H9 (cell line): Measurements from ENCODE around the gene NSUN7. TPM values are rescaled to one million over a fixed set of nuclear protein-coding genes. Genes with fewer than 3 reads are reported as not detected.

Experiments used
- DNase-seq: peaks from one replicate; pipeline ENCODE4 v3.0.0-alpha.2; 2017
- H2AFZ ChIP-seq: one replicate; pipeline ENCODE4 v1.6.1; 2013; ENCODE audit warnings: mild to moderate bottlenecking, low read length, control low read depth, moderate library complexity
- H2AK5ac ChIP-seq: 2 replicates; pipeline ENCODE4 v1.6.1; 2013; ENCODE audit warnings: low read length, control low read depth, mixed read lengths; ENCODE audit not compliant: insufficient read length
- H2BK120ac ChIP-seq: one replicate; pipeline ENCODE4 v1.6.1; 2013; ENCODE audit warnings: low read depth, mild to moderate bottlenecking, low read length, control low read depth, inconsistent platforms; ENCODE audit not compliant: poor library complexity, severe bottlenecking
- H2BK12ac ChIP-seq: 2 replicates; pipeline ENCODE4 v1.6.1; 2013; ENCODE audit warnings: low read length, control low read depth, mixed read lengths, low read depth; ENCODE audit not compliant: insufficient read length
- H2BK15ac ChIP-seq: 2 replicates; pipeline ENCODE4 v1.6.1; 2013; ENCODE audit warnings: low read depth, low read length, control low read depth
- H2BK20ac ChIP-seq: one replicate; pipeline ENCODE4 v1.6.1; 2013; ENCODE audit warnings: low read depth, mild to moderate bottlenecking, low read length, control low read depth, inconsistent platforms; ENCODE audit not compliant: poor library complexity, severe bottlenecking
- H2BK5ac ChIP-seq: 2 replicates; pipeline ENCODE4 v1.6.1; 2013; ENCODE audit warnings: low read length, control low read depth, mixed read lengths; ENCODE audit not compliant: insufficient read length
- H3K14ac ChIP-seq: 2 replicates; pipeline ENCODE4 v1.6.1; 2013; ENCODE audit warnings: low read length, control low read depth; ENCODE audit not compliant: insufficient read depth
- H3K18ac ChIP-seq: 2 replicates; pipeline ENCODE4 v1.6.1; 2013; ENCODE audit warnings: low read depth, mild to moderate bottlenecking, mixed read lengths, low read length, control low read depth; ENCODE audit not compliant: insufficient read length
- H3K23ac ChIP-seq: 2 replicates; pipeline ENCODE4 v1.6.1; 2013; ENCODE audit warnings: low read length, control low read depth, mixed read lengths, low read depth; ENCODE audit not compliant: insufficient read length
- H3K23me2 ChIP-seq: 2 replicates; pipeline ENCODE4 v1.6.1; 2013; ENCODE audit warnings: low read depth, mild to moderate bottlenecking, mixed read lengths, low read length, control low read depth; ENCODE audit not compliant: insufficient read length, poor library complexity, severe bottlenecking
- H3K27ac ChIP-seq: 2 replicates; pipeline ENCODE4 v1.5.1; 2013; ENCODE audit warnings: low read length, control low read depth, mixed read lengths, low read depth; ENCODE audit not compliant: insufficient read length
- H3K27me3 ChIP-seq: 2 replicates; pipeline ENCODE4 v1.6.1; 2013; ENCODE audit warnings: low read length, control low read depth, inconsistent platforms; ENCODE audit not compliant: insufficient read depth
- H3K4ac ChIP-seq: 2 replicates; pipeline ENCODE4 v1.6.1; 2013; ENCODE audit warnings: low read depth, mild to moderate bottlenecking, control low read depth, inconsistent platforms, low read length, moderate library complexity
- H3K4me1 ChIP-seq: 2 replicates; pipeline ENCODE4 v1.6.1; 2013; ENCODE audit warnings: low read length, control low read depth, inconsistent platforms; ENCODE audit not compliant: insufficient read depth
- H3K4me2 ChIP-seq: 2 replicates; pipeline ENCODE4 v1.6.1; 2013; ENCODE audit warnings: low read length, control low read depth, mixed read lengths; ENCODE audit not compliant: insufficient read length, insufficient read depth
- H3K56ac ChIP-seq: 2 replicates; pipeline ENCODE4 v1.6.1; 2013; ENCODE audit warnings: low read depth, mild to moderate bottlenecking, mixed read lengths, low read length, control low read depth; ENCODE audit not compliant: insufficient read length
- H3K79me1 ChIP-seq: 2 replicates; pipeline ENCODE4 v1.6.1; 2013; ENCODE audit warnings: low read depth, mild to moderate bottlenecking, moderate library complexity, low read length, control low read depth, inconsistent platforms; ENCODE audit not compliant: insufficient read depth, poor library complexity, severe bottlenecking
- H3K79me2 ChIP-seq: 2 replicates; pipeline ENCODE4 v1.6.1; 2013; ENCODE audit warnings: low read length, control low read depth, inconsistent platforms; ENCODE audit not compliant: insufficient read depth
- H3K9ac ChIP-seq: 2 replicates; pipeline ENCODE4 v1.6.1; 2013; ENCODE audit warnings: low read length, control low read depth, mixed read lengths; ENCODE audit not compliant: insufficient read length; ENCODE audit errors: extremely low read depth
- H3K9me3 ChIP-seq: one replicate; pipeline ENCODE4 v1.6.1; 2013; ENCODE audit warnings: low read depth, low read length, inconsistent platforms; ENCODE audit not compliant: control insufficient read depth
- H3T11ph ChIP-seq: one replicate; pipeline ENCODE4 v1.6.1; 2013; ENCODE audit warnings: mild to moderate bottlenecking, low read length, control low read depth, inconsistent platforms
- H4K20me1 ChIP-seq: one replicate; pipeline ENCODE4 v1.6.1; 2013; ENCODE audit not compliant: control insufficient read depth, insufficient read length, insufficient read depth
- H4K5ac ChIP-seq: 2 replicates; pipeline ENCODE4 v1.6.1; 2013; ENCODE audit warnings: low read depth, mild to moderate bottlenecking, mixed read lengths, low read length, control low read depth; ENCODE audit not compliant: insufficient read length
- H4K8ac ChIP-seq: replicated peaks from 2 replicates; pipeline ENCODE4 v1.6.1; 2013; ENCODE audit warnings: low read length, control low read depth, mixed read lengths, low read depth; ENCODE audit not compliant: insufficient read length
- H4K91ac ChIP-seq: 2 replicates; pipeline ENCODE4 v1.6.1; 2013; ENCODE audit warnings: low read depth, mild to moderate bottlenecking, moderate library complexity, mixed read lengths, low read length, control low read depth; ENCODE audit not compliant: insufficient read length
- H3K27ac Mint-ChIP-seq, 3 experiments: 2 replicates in 2 of 3; 3 replicates in 1 of 3; pipeline ENCODE4 v1.8.0; 2020 to 2021; ENCODE audit warnings: mixed read lengths in 3 of 3, mild to moderate bottlenecking in 1 of 3, moderate library complexity in 1 of 3
- H3K27me3 Mint-ChIP-seq: 2 replicates; pipeline ENCODE4 v1.8.0; 2021; ENCODE audit warnings: low read depth, mild to moderate bottlenecking, moderate library complexity, mixed read lengths
- H3K36me3 Mint-ChIP-seq, 3 experiments: 2 replicates in 2 of 3; 3 replicates in 1 of 3; pipeline ENCODE4 v1.8.0; 2020 to 2021; ENCODE audit warnings: low read depth in 3 of 3, mixed read lengths in 3 of 3; ENCODE audit not compliant: insufficient read depth in 1 of 3
- H3K4me1 Mint-ChIP-seq, 2 experiments: 2 replicates each; pipeline ENCODE4 v1.8.0; 2020; ENCODE audit warnings: mixed read lengths in 2 of 2
- H3K4me3 Mint-ChIP-seq, 2 experiments: 2 replicates in 1 of 2; 3 replicates in 1 of 2; pipeline ENCODE4 v1.8.0; 2020 to 2021; ENCODE audit warnings: mild to moderate bottlenecking in 2 of 2, mixed read lengths in 2 of 2, moderate library complexity in 1 of 2
- H3K9me3 Mint-ChIP-seq, 2 experiments: 2 replicates in 1 of 2; 3 replicates in 1 of 2; pipeline ENCODE4 v1.8.0; 2020; ENCODE audit warnings: mild to moderate bottlenecking in 2 of 2, mixed read lengths in 2 of 2, moderate library complexity in 1 of 2
- CTCF ChIP-seq: fragments of 200-600 bp; sonication (generic); conservative IDR thresholded peaks from 3 replicates; pipeline ENCODE4 v1.8.0; 2021; ENCODE audit warnings: antibody characterized with exemption, mild to moderate bottlenecking
- WGBS: extraction: QIAGEN DNeasy Blood & Tissue Kit; methylation state at CpG from one replicate; pipeline ENCODE4 v1.1.7; 2013; ENCODE audit warnings: missing lambda C conversion rate, low lambda C conversion rate, mixed read lengths; ENCODE audit not compliant: insufficient read length; ENCODE audit errors: extremely low coverage; 5-methylcytosine and 5-hydroxymethylcytosine counted together
- total RNA-seq: library from RNA; stranded (reverse); gene quantifications from 2 replicates; pipeline ENCODE4 v1.2.1, GENCODE V29; 2021

Gene NSUN7
- total RNA-seq, 1 experiment from 2014 or later: 15.9 TPM

GRCh38 chr4:40844261-40844660 is 94.5 kb downstream of the NSUN7 start:
- no peak overlapping the region for H3K23ac ChIP-seq
- no peak overlapping the region for H2BK15ac ChIP-seq
- H3K79me1 ChIP-seq: no peaks in the 10 kb centered on the region
- peaks cover 5% of the 10 kb centered on the region; the same call in 1 of the 2 replicates for H3K4me1 ChIP-seq
- no peak overlapping the region for H3T11ph ChIP-seq
- no peak overlapping the region for H3K18ac ChIP-seq
- no peak overlapping the region for H2BK12ac ChIP-seq
- H3K4me1 Mint-ChIP-seq: peaks cover 46 to 48% of the 10 kb centered on the region in 2 experiments
- no peak overlapping the region for H3K14ac ChIP-seq
- H4K8ac ChIP-seq: no peak overlapping the region
- no peak overlapping the region for H2BK5ac ChIP-seq
- no peak overlapping the region for H2AFZ ChIP-seq
- no peaks in the 10 kb centered on the region for H3K9me3 ChIP-seq
- no peak overlapping the region for H3K27ac ChIP-seq
- TF ChIP-seq CTCF: no peak
- no peak overlapping the region for H2BK120ac ChIP-seq
- no peak overlapping the region for H3K27ac Mint-ChIP-seq
- H3K79me2 ChIP-seq: peaks cover 7% of the 10 kb centered on the region; the same call in 1 of the 2 replicates
- no peak overlapping the region for H3K56ac ChIP-seq
- H4K91ac ChIP-seq: no peak overlapping the region
- no CpG with 5 or more reads among the region's 6 CpGs for WGBS
- H3K36me3 Mint-ChIP-seq: peaks cover 0 to 6% (median 2%) of the 10 kb centered on the region in 3 experiments; a peak in 5 of 7 replicates
- H3K27me3 ChIP-seq: no peaks in the 10 kb centered on the region
- H3K27me3 Mint-ChIP-seq: no peaks in the 10 kb centered on the region
- no peak for DNase-seq
- H3K9me3 Mint-ChIP-seq: no peaks in the 10 kb centered on the region
- no peaks in the 10 kb centered on the region for H3K23me2 ChIP-seq
- H3K4me3 Mint-ChIP-seq: no peak overlapping the region
- no peak overlapping the region for H3K4me2 ChIP-seq
- no peak overlapping the region for H3K4ac ChIP-seq
- H2AK5ac ChIP-seq: no peak overlapping the region
- no peak overlapping the region for H2BK20ac ChIP-seq
- no peak overlapping the region for H3K9ac ChIP-seq
- no peaks in the 10 kb centered on the region for H4K20me1 ChIP-seq
- no peak overlapping the region for H4K5ac ChIP-seq
